ENCODE data around the gene ZNF679.
A peak's percentile ranks its signal among the peaks of the same experiment; 100 is the strongest.
"Not testable (repeated sequence)": the region's sequence is repeated elsewhere in the genome, so short reads cannot be mapped to it uniquely, and the experiment has no call there.

Gene ZNF679

GRCh38 chr7:64310426-64310825, 82.2 kb downstream of the ZNF679 start:
- no peak for DNase-seq (ENCODE audit: low read depth)

GRCh38 chr7:64312826-64313225, 84.6 kb downstream of the ZNF679 start:
- DNase-seq (ENCODE audit: low read depth) = peak; percentile 5

GRCh38 chr7:64313740-64314491, 85.6 kb downstream of the ZNF679 start, which contains the start of gene ZNF736:
Gene ZNF736 (plus strand): TSS chr7:64313961. CDS start chr7:64314151, 190 bp downstream.
- peak; percentile 90 for DNase-seq (ENCODE audit: low read depth)

- DNase-seq (ENCODE audit: low read depth) = no peak
Measured at GRCh38 chr7:64314566-64314965, 86.3 kb downstream of the ZNF679 start.

GRCh38 chr7:64316031-64316742, 87.9 kb downstream of the ZNF679 start:
- not testable (repeated sequence) for DNase-seq (ENCODE audit: low read depth)

Measured in amniotic epithelial cell (primary cell).